H1 (cell line): ENCODE measurements around the gene TNFRSF8.

Experiments used
- BACH1 ChIP-seq: IDR thresholded peaks from 2 replicates; pipeline ENCODE4 v1.6.1; 2012; ENCODE audit warnings: low read length, improper control_type of control experiment
- EP300 ChIP-seq, 2 experiments: IDR thresholded peaks; 1 replicate in 1 of 2; 2 replicates in 1 of 2; pipeline ENCODE4 v1.6.1; 2011 to 2012; ENCODE audit warnings: low read depth in 2 of 2, low read length in 2 of 2, mild to moderate bottlenecking in 2 of 2, borderline replicate concordance in 1 of 2, inconsistent platforms in 1 of 2, moderate library complexity in 1 of 2
- EZH2 ChIP-seq: fragments of 200-600 bp; sonication (generic); IDR thresholded peaks from 2 replicates; pipeline ENCODE4 v1.7.1; 2012; ENCODE audit warnings: low read depth, mild to moderate bottlenecking, moderate library complexity, low read length, inconsistent platforms; ENCODE audit not compliant: severe bottlenecking
- JUND ChIP-seq: IDR thresholded peaks from 2 replicates; pipeline ENCODE4 v1.6.1; 2011; ENCODE audit warnings: mild to moderate bottlenecking, improper control_type of control experiment, low read length
- KDM4A ChIP-seq: IDR thresholded peaks from one replicate; pipeline ENCODE4 v1.7.1; 2012; ENCODE audit warnings: low read depth, mild to moderate bottlenecking, moderate library complexity, low read length, inconsistent platforms; ENCODE audit not compliant: severe bottlenecking
- NANOG ChIP-seq: IDR thresholded peaks from 2 replicates; pipeline ENCODE4 v1.6.1; 2011; ENCODE audit warnings: low read length, low read depth, mild to moderate bottlenecking, inconsistent platforms; ENCODE audit not compliant: insufficient read depth, poor library complexity, severe bottlenecking
- POLR2A ChIP-seq, 2 experiments: IDR thresholded peaks; 1 replicate in 1 of 2; 2 replicates in 1 of 2; pipeline ENCODE4 v1.6.1; 2011; ENCODE audit warnings: low read depth in 2 of 2, low read length in 2 of 2, mild to moderate bottlenecking in 2 of 2; ENCODE audit errors: control extremely low read depth in 1 of 2
- POLR2AphosphoS5 ChIP-seq: IDR thresholded peaks from 2 replicates; pipeline ENCODE4 v1.6.1; 2011; ENCODE audit warnings: low read depth, low read length
- SP1 ChIP-seq: IDR thresholded peaks from 2 replicates; pipeline ENCODE4 v1.6.1; 2011; ENCODE audit warnings: low read depth, low read length
- TF ChIP-seq, protein P1 (sequence below), 3 experiments: IDR thresholded peaks; 1 replicate in 2 of 3; 2 replicates in 1 of 3; pipeline versions ENCODE4 v1.5.1 to v1.6.1; 2011; ENCODE audit warnings: low read length in 3 of 3, mild to moderate bottlenecking in 3 of 3, inconsistent platforms in 2 of 3, low read depth in 1 of 3, moderate library complexity in 1 of 3; ENCODE audit not compliant: insufficient read depth in 1 of 3; ENCODE audit errors: control extremely low read depth in 1 of 3

DNA sequence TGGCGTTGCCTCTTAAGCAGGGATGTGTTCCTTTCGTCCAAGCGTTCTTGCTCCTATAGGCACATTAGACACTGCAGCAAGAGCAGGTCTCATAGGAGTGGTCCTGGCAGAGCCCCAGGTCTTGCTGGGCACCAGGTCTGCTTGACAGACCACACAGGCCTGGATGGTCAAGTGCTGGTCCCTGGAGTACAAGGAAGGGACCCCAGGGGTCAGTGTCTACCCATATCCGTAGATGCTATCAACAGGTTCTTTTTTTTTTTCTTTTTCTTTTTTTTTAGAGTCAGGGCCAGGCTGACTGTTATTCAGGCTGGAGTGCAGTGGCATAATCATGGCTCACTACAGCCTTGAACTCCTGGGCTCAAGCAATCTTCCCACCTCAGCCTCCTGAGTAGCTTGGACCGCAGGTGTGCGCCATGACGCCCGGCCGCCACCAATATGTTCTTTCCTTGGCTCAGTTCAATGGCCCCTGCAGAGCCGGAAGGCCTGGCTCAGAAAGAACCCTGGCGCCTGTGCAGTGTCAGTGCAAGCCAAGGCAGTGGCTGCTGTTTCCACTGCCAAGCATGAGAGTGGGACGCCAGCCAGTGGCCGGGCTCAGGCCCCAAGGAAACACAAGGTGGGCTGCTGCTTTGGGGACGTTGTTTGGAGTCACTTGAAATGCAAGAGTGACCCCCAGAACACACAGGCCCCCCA is 10.0 kb upstream of the TNFRSF8 start:
- TF ChIP-seq JUND (no peak), EP300 (IDR thresholded peaks at IDR 0.05; ENCODE audit: borderline replicate concordance in 1 of 2, low read depth in 2 of 2, low read length in 2 of 2) (no peak), KDM4A (no peak), SP1 (no peak), NANOG (no peak), EZH2 (no peak), POLR2AphosphoS5 (no peak), POLR2A (IDR thresholded peaks at IDR 0.05; ENCODE audit: control extremely low read depth in 1 of 2, low read depth in 2 of 2, low read length in 2 of 2) (no peak), BACH1 (no peak)
- TF ChIP-seq, protein P1, sequence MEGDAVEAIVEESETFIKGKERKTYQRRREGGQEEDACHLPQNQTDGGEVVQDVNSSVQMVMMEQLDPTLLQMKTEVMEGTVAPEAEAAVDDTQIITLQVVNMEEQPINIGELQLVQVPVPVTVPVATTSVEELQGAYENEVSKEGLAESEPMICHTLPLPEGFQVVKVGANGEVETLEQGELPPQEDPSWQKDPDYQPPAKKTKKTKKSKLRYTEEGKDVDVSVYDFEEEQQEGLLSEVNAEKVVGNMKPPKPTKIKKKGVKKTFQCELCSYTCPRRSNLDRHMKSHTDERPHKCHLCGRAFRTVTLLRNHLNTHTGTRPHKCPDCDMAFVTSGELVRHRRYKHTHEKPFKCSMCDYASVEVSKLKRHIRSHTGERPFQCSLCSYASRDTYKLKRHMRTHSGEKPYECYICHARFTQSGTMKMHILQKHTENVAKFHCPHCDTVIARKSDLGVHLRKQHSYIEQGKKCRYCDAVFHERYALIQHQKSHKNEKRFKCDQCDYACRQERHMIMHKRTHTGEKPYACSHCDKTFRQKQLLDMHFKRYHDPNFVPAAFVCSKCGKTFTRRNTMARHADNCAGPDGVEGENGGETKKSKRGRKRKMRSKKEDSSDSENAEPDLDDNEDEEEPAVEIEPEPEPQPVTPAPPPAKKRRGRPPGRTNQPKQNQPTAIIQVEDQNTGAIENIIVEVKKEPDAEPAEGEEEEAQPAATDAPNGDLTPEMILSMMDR (IDR thresholded peaks at IDR 0.05; ENCODE audit: control extremely low read depth in 1 of 3, insufficient read depth in 1 of 3, low read depth in 1 of 3, low read length in 3 of 3) = peak in 2 of 3 experiments; percentile 26 to 46; a peak in 2 of 4 replicates
